ENCODE measurements around the gene FXR1.

DNA sequence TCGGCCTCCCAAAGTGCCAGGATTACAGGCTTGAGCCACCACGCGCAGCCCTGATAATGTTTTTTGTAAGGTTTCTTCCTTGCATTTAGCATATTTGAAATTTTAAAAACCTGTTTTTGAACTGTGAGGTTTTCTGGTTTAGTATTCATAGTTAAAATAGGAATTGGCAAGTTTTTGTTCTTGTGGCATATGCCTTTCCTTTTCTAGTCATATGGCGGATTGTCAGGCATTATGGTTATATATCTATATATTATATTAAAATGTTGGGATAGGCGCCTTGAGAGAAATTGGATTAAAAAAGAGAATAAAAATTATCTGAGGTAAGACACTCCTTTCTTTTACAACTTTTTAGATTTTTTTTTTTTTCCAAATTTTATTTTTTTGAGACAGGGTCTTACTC is 28.4 kb downstream of the FXR1 start:
- TF ChIP-seq EZH2 (IDR thresholded peaks at IDR 0.05; ENCODE audit: borderline replicate concordance, low read depth, low read length, poor library complexity, severe bottlenecking) = no peak
- TF ChIP-seq, protein P1, sequence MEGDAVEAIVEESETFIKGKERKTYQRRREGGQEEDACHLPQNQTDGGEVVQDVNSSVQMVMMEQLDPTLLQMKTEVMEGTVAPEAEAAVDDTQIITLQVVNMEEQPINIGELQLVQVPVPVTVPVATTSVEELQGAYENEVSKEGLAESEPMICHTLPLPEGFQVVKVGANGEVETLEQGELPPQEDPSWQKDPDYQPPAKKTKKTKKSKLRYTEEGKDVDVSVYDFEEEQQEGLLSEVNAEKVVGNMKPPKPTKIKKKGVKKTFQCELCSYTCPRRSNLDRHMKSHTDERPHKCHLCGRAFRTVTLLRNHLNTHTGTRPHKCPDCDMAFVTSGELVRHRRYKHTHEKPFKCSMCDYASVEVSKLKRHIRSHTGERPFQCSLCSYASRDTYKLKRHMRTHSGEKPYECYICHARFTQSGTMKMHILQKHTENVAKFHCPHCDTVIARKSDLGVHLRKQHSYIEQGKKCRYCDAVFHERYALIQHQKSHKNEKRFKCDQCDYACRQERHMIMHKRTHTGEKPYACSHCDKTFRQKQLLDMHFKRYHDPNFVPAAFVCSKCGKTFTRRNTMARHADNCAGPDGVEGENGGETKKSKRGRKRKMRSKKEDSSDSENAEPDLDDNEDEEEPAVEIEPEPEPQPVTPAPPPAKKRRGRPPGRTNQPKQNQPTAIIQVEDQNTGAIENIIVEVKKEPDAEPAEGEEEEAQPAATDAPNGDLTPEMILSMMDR (conservative IDR thresholded peaks at IDR 0.05; ENCODE audit: low read depth, low read length) = no peak

Measured in A673 (cell line).